Prostate gland (tissue), 2 donors: Measurements from ENCODE around the gene MAP3K7CL. TPM values are rescaled to one million over a fixed set of nuclear protein-coding genes. Genes with fewer than 3 reads are reported as not detected.
A peak's percentile ranks its signal among the peaks of the same experiment; 100 is the strongest.

Experiments used
- DNase-seq: peaks from one replicate; pipeline ENCODE4 v3.0.0-alpha.2; 2019; ENCODE audit warnings: low spot score
- H3K27ac ChIP-seq, 2 donors: fragments of 200-600 bp; sonication (generic); 2 replicates each; pipeline ENCODE4 v1.5.1; 2017 to 2019
- H3K27me3 ChIP-seq: fragments of 200-600 bp; sonication (generic); replicated peaks from 2 replicates; pipeline ENCODE4 v1.5.1; 2019; ENCODE audit not compliant: insufficient read depth
- H3K36me3 ChIP-seq, 2 donors: fragments of 200-600 bp; sonication (generic); 1 replicate in 1 of 2; 2 replicates in 1 of 2; pipeline versions ENCODE4 v1.5.1 to v1.8.1; 2017 to 2019
- H3K4me1 ChIP-seq: fragments of 200-600 bp; sonication (generic); replicated peaks from 2 replicates; pipeline ENCODE4 v1.5.1; 2019
- H3K4me3 ChIP-seq, 2 donors: fragments of 200-600 bp; sonication (generic); 2 replicates each; pipeline ENCODE4 v1.5.1; 2017 to 2019
- H3K9me3 ChIP-seq: fragments of 200-600 bp; sonication (generic); 2 replicates; pipeline ENCODE4 v1.5.1; 2017
- CTCF ChIP-seq, 4 experiments: fragments of 200-600 bp in 2 of 4; fragments of 450-650 bp in 2 of 4; sonication (generic) in 2 of 4; IDR thresholded peaks; 1 replicate in 3 of 4; 2 replicates in 1 of 4; pipeline ENCODE4 v1.5.1; 2016 to 2019; ENCODE audit warnings: antibody characterized with exemption in 4 of 4, mild to moderate bottlenecking in 2 of 4, moderate library complexity in 2 of 4
- POLR2A ChIP-seq: fragments of 450-650 bp; IDR thresholded peaks from one replicate; pipeline ENCODE4 v1.6.1; 2016; ENCODE audit warnings: antibody characterized with exemption, mild to moderate bottlenecking
- POLR2AphosphoS5 ChIP-seq: sonication (generic); formaldehyde crosslinking; IDR thresholded peaks from one replicate; pipeline ENCODE4 v1.6.1; 2017; ENCODE audit warnings: antibody characterized with exemption
- WGBS: methylation state at CpG from one replicate; pipeline ENCODE4 v1.1.5; 2018; 5-methylcytosine and 5-hydroxymethylcytosine counted together
- intact Hi-C: fragments of 100-400 bp; cut with DNase I; formaldehyde crosslinking; loops from one replicate; pipeline ENCODE4 v1.14.2; 2022
- total RNA-seq, 2 donors: library from RNA; depleted of rRNA; stranded (reverse); fragments of >200 nt; gene quantifications; one replicate each; pipeline ENCODE4 v1.1.0, GENCODE V29; 2016

The MAP3K7CL gene
- total RNA-seq, 2 donors from 2014 or later, result 8.7 to 13.2 TPM

- TF ChIP-seq CTCF (IDR thresholded peaks at IDR 0.05) (no peak), POLR2AphosphoS5 (no peak), POLR2A (no peak)
- 49% methylated on average over 9 of the region's 9 CpGs for WGBS
- DNase-seq, result no peak
- H3K4me3 ChIP-seq, result no peak overlapping the region
- peaks cover 4% of the 10 kb centered on the region for H3K4me1 ChIP-seq
- H3K27me3 ChIP-seq, result no peaks in the 10 kb centered on the region
- H3K27ac ChIP-seq, result peak overlapping the region; percentile 56 to 80
- H3K9me3 ChIP-seq, result no peaks in the 10 kb centered on the region
- no peaks in the 10 kb centered on the region for H3K36me3 ChIP-seq
- intact Hi-C loops, result no loop called here
Observed at GRCh38 chr21:29174607-29175013, 44.2 kb downstream of the MAP3K7CL start.

- H3K9me3 ChIP-seq, result no peaks in the 10 kb centered on the region
- no peak overlapping the region for H3K4me3 ChIP-seq
- H3K36me3 ChIP-seq, result no peaks in the 10 kb centered on the region
- H3K4me1 ChIP-seq, result peaks cover 4% of the 10 kb centered on the region
- H3K27me3 ChIP-seq, result no peaks in the 10 kb centered on the region
- peak; percentile 81 for DNase-seq
- TF ChIP-seq POLR2A, result no peak
- peak; percentile 94 for TF ChIP-seq POLR2AphosphoS5
- no peak for TF ChIP-seq CTCF (IDR thresholded peaks at IDR 0.05)
- intact Hi-C loops, result no loop called here
- WGBS, result 48% methylated on average over 3 of the region's 3 CpGs
- peak overlapping the region; percentile 56 to 80 for H3K27ac ChIP-seq
Observed at GRCh38 chr21:29175408-29176134, 45.1 kb downstream of the MAP3K7CL start.

GRCh38 chr21:29176471-29177120 lies 46.2 kb downstream of the MAP3K7CL start:
- peaks cover 4% of the 10 kb centered on the region for H3K4me1 ChIP-seq
- H3K27ac ChIP-seq, result peak overlapping the region; percentile 56 to 69
- 43% methylated on average over 2 of the region's 2 CpGs for WGBS
- no peaks in the 10 kb centered on the region for H3K27me3 ChIP-seq
- H3K4me3 ChIP-seq, result no peak overlapping the region
- no peak for DNase-seq
- intact Hi-C loops, result no loop called here
- TF ChIP-seq POLR2A (no peak), CTCF (IDR thresholded peaks at IDR 0.05) (no peak), POLR2AphosphoS5 (no peak)
- no peaks in the 10 kb centered on the region for H3K36me3 ChIP-seq
- H3K9me3 ChIP-seq, result no peaks in the 10 kb centered on the region

GRCh38 chr21:29177800-29178199 lies 47.4 kb downstream of the MAP3K7CL start:
- TF ChIP-seq POLR2AphosphoS5 (no peak), POLR2A (no peak), CTCF (IDR thresholded peaks at IDR 0.05) (no peak)
- no peaks in the 10 kb centered on the region for H3K27me3 ChIP-seq
- 71% methylated on average over 1 of the region's 1 CpG for WGBS
- peaks cover 4% of the 10 kb centered on the region for H3K4me1 ChIP-seq
- DNase-seq, result no peak
- no peak overlapping the region for H3K4me3 ChIP-seq
- no peaks in the 10 kb centered on the region for H3K36me3 ChIP-seq
- H3K9me3 ChIP-seq, result no peaks in the 10 kb centered on the region
- intact Hi-C loops, result no loop called here
- H3K27ac ChIP-seq, result no peak overlapping the region

GRCh38 chr21:29178926-29179325 lies 48.5 kb downstream of the MAP3K7CL start:
- Histone ChIP-seq H3K9me3 (no peaks in the 10 kb centered on the region), H3K27ac (no peak overlapping the region), H3K4me1 (peaks cover 7% of the 10 kb centered on the region), H3K4me3 (no peak overlapping the region), H3K36me3 (no peaks in the 10 kb centered on the region), H3K27me3 (no peaks in the 10 kb centered on the region)
- TF ChIP-seq POLR2AphosphoS5, result no peak
- TF ChIP-seq POLR2A, result no peak
- no peak for TF ChIP-seq CTCF (IDR thresholded peaks at IDR 0.05)
- intact Hi-C loops, result no loop called here
- WGBS, result 37% methylated on average over 7 of the region's 7 CpGs
- no peak for DNase-seq
